ENCODE results near the gene LMO7.

LMO7 gene

DNA sequence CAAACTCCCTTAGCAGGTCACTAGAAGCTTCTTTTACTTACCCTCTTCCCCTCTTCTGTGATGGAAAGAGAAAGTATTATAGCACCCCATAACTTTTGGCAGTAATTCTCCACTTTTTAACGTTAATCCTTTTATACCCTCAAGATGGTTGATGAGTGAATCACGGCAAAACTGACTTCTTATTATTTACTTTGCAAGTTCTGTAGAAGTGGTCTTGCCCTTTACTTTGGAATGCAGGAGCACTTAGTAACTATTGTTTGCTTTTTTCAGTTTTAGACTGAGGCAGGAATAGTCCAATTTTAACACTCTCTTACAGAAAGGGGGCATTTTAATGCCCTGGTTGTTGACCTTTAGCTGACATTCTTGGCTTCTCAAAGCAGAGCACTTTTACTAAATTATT lies 260.1 kb downstream of the LMO7 start:
- no peak for DNase-seq (ENCODE audit: low spot score)

DNA sequence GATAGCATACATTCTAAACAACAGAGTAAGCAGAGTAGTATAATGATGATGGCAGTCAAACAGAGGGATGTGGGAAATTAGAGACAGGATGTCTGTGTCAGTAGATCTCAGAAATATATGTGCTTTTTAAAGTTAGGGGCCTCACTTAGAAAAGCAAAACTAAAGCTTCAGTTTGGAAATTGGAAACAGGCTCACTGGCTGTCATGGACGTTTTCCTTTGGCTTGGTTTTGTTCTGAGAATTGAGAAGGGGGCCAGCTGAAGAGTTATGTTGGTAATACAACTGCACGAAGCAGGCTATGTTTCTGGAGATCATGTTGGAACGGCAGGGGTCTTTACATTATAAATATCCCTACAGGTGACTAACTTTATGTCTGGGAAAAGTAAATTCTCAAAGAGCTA lies 261.3 kb downstream of the LMO7 start:
- DNase-seq (ENCODE audit: low spot score) = no peak

DNA sequence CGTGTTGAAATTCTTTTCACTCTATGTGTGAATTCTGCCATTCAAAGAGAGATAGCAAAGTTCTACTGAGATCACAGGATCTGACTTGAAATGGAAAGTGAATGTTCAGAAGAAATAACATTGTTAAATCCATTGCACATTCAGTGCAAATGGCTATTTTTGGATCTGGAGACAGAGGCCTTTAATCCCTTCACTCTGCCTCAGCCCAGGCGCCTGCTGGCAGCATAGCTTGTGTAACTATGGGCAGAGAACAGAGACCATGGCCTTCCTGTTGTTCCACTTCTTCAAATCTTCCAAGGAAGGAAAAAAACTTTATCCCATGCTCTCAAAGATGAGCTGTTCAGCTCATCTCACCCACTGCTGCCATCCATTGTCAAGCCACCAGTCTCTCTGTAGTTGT lies 265.4 kb downstream of the LMO7 start:
- no peak for DNase-seq (ENCODE audit: low spot score)

DNA sequence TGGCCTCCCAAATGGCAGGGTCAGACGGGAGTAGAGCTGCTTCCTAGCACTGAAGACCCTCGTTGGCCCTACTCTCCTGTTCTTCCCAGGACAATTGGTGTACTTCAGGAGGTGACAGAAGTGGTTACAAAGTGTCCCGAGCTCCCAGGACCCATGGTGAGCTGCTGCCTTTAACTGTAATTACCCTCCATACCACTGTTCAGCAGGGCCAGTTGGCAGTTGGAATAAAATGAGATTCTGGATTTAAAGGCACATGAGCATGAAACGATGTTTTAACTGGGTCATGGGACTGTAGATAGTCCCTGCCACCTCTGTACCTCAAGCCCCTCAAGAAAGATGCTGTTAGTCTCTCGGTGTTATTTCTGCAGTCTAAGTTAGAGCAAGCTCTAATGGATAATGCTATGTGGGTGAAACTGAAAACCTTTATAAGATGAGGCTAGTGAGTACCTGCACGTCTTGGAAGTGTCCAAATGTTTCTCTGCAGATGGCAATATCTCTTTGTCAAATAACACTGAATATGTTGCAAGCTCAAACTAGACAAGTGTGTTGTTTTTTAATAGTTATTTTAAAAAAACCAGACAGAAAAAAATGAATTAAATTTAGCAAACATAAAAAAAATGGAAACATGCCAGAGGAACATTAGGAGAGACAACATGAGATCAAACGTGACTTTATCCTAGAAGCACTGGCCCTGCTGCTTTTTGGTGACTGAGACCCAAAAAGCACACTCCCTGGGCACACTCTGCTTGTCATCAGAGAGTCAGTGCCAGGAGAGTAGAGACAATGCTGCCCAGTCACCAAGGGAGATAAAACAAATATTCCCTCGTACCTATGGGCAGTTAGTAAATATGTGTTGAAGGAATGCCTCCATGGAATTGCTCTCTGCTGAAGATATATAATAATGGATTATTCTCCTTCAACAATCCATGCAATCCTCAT lies 266.3 kb downstream of the LMO7 start:
- DNase-seq (ENCODE audit: low spot score) = no peak

DNA sequence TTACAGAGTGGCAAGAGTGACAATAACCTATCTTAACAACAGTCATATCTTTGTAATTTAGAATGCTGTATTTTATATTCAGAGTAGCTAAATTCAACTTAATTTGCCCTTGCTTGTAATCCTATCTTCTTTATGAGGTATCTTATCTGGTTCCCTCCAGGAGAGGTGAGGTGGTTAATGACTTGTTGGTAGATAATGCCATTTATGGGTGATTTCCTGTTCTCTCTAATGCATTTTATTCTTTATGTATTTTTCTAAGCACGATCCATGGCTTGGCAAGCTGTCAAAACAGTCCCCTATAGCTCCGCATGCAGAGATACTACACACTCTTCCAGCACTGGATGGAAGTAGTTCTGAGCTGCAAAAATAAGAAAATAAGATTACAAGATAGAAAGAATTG lies 267.9 kb downstream of the LMO7 start:
- no peak for DNase-seq (ENCODE audit: low spot score)

DNA sequence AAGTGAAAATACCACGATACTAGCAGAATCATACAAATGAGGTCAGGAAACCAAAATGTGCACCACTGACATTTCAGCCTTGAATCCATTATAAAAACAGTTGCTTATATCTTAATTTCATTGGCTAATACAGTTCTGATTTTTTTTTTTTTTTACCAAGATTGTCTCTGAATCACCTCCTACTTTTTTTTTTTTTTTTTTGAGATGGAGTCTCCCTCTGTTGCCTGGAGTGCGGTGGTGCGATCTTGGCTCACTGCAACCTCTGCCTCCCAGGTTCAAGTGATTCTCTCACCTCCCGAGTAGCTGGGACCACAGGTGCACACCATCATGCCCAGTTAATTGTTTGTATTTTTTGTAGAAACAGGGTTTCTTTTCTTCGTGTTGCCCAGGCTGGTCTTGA lies 270.2 kb downstream of the LMO7 start:
- DNase-seq (ENCODE audit: low spot score) = no peak

DNA sequence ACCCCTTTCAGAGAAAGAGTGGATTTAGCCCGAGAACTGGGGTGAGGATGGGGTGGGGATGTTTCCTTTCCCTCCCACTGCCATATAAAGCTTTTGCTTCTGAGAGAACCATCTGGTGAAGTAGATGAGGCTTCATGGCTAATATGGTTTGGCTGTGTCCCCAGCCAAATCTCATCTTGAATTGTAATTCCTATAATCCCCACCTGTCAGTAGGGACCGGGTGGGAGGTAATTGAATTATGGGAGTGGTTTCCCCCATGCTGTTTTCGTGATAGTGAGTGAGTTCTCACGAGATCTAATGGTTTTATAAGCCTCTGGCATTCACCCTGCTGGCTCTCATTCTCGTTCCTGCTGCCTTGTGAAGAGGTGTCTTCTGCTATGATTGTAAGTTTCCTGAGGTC lies 270.9 kb downstream of the LMO7 start:
- no peak for DNase-seq (ENCODE audit: low spot score)

DNA sequence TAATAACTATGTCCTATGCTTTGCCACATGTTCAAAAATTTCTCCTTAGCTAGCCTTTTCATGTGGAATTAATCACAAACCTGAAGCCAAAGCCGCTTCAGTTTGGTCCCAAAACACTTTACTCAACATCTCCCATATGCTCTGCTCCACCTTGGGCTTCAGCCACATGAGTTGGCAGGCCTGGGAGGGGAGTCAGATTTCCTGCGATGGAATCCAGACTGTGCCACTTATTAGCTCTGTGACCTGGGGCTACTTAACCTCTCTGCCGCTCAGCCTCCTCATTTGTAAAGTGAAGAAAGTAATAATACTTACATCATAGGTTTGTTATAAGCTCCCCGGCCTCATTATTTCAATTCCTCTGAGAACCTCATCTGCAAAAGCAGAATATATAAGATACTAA lies 272.0 kb downstream of the LMO7 start:
- no peak for DNase-seq (ENCODE audit: low spot score)

Measured in AG08396 (cell line).